Testis (tissue), 2 donors: ENCODE results near the gene SERTAD2.

ENCODE experiments used
- POLR2A ChIP-seq: fragments of 450-650 bp; IDR thresholded peaks from one replicate; pipeline ENCODE4 v1.6.1; 2017; ENCODE audit warnings: antibody characterized with exemption, mild to moderate bottlenecking, moderate library complexity
- TF ChIP-seq, protein P1 (sequence below), 3 experiments: fragments of 450-650 bp in 2 of 3; fragments of 200-600 bp in 1 of 3; sonication (generic) in 1 of 3; IDR thresholded peaks; one replicate each; pipeline ENCODE4 v1.5.1; 2016 to 2019; ENCODE audit warnings: antibody characterized with exemption in 3 of 3, mild to moderate bottlenecking in 2 of 3, moderate library complexity in 1 of 3

DNA sequence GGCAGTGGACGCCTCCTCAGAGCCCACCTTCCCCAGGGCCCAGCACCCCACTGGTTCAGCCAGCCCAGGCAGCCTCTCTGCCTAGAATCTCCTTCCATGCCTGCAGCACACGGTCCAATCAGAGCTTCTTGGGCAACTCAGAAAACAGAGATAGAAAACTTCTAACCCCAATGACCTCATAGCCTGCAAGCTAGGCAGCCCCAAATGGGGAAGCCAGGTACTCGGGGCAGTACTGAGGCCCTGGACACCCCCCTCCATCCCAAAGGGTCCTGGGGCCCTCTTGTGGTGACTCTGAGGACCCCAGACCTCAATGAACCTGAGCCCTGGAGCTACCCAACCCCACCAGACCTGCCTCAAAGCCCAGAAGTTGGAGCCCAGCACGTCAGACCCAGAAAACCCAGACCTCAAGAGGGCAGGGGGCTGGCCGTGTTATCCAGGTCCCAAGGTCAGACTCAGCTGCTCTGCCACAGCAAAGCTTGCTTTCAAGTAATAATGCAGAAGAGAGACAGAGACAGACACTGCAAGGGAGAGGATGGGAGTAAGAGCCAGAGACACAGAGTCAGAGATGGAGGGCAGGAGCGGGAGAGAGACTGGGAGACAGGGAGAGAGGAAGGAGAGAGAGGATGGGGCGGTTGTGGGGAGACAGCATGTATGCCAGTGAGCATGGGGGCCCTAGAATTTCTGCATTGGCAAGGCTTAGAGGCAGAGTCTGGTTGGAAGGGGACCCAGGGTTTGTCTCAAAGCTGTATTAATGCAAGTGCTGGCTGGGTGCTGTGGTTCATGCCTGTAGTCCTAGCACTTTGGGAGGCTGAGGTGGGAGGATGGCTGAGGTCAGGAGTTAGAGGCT is 28.2 kb downstream of the SERTAD2 start:
- TF ChIP-seq, protein P1, sequence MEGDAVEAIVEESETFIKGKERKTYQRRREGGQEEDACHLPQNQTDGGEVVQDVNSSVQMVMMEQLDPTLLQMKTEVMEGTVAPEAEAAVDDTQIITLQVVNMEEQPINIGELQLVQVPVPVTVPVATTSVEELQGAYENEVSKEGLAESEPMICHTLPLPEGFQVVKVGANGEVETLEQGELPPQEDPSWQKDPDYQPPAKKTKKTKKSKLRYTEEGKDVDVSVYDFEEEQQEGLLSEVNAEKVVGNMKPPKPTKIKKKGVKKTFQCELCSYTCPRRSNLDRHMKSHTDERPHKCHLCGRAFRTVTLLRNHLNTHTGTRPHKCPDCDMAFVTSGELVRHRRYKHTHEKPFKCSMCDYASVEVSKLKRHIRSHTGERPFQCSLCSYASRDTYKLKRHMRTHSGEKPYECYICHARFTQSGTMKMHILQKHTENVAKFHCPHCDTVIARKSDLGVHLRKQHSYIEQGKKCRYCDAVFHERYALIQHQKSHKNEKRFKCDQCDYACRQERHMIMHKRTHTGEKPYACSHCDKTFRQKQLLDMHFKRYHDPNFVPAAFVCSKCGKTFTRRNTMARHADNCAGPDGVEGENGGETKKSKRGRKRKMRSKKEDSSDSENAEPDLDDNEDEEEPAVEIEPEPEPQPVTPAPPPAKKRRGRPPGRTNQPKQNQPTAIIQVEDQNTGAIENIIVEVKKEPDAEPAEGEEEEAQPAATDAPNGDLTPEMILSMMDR (IDR thresholded peaks at IDR 0.05) = no peak
- no peak for TF ChIP-seq POLR2A
